DND-41 (cell line): ENCODE measurements around the gene COBL.

Source experiments
- ATAC-seq: fragments of 200-7000 bp; cut with Tn5 transposase; 3 replicates; pipeline ENCODE4 v1.9.1; 2021; ENCODE audit warnings: low read depth; ENCODE audit not compliant: insufficient read depth
- DNase-seq: peaks from one replicate; pipeline ENCODE4 v3.0.0-alpha.2; 2020
- H2AFZ ChIP-seq: 2 replicates; pipeline ENCODE4 v1.6.0; 2012; ENCODE audit warnings: low read depth, low read length
- H3K27ac ChIP-seq: 2 replicates; pipeline ENCODE4 v1.5.1; 2012; ENCODE audit warnings: low read length, inconsistent platforms
- H3K27me3 ChIP-seq: fragments of 200-600 bp; sonication (generic); 2 replicates; pipeline ENCODE4 v1.6.0; 2012; ENCODE audit warnings: low read length, mild to moderate bottlenecking, inconsistent platforms; ENCODE audit not compliant: insufficient read depth, poor library complexity
- H3K36me3 ChIP-seq: 2 replicates; pipeline ENCODE4 v1.5.1; 2012; ENCODE audit warnings: low read length, inconsistent platforms; ENCODE audit not compliant: insufficient read depth
- H3K4me1 ChIP-seq: 2 replicates; pipeline ENCODE4 v1.5.1; 2012; ENCODE audit warnings: mild to moderate bottlenecking, low read length; ENCODE audit not compliant: insufficient read depth
- H3K4me2 ChIP-seq: 2 replicates; pipeline ENCODE4 v1.6.0; 2012; ENCODE audit warnings: mild to moderate bottlenecking, moderate library complexity, low read length, inconsistent platforms; ENCODE audit not compliant: insufficient read depth
- H3K4me3 ChIP-seq, 2 experiments: fragments of 200-600 bp in 1 of 2; shearing (Covaris generic) in 1 of 2; 2 replicates each; pipeline ENCODE4 v1.5.1; 2012 to 2016; ENCODE audit warnings: inconsistent platforms in 2 of 2, low read length in 2 of 2, mild to moderate bottlenecking in 2 of 2, low read depth in 1 of 2, moderate library complexity in 1 of 2
- H3K79me2 ChIP-seq: 2 replicates; pipeline ENCODE4 v1.6.0; 2012; ENCODE audit warnings: low read length, inconsistent platforms; ENCODE audit not compliant: insufficient read depth
- H3K9ac ChIP-seq: 2 replicates; pipeline ENCODE4 v1.6.0; 2012; ENCODE audit warnings: low read depth, mild to moderate bottlenecking, inconsistent platforms, low read length, moderate library complexity
- H3K9me3 ChIP-seq: 2 replicates; pipeline ENCODE4 v1.5.1; 2012; ENCODE audit warnings: low read length, moderate library complexity, mild to moderate bottlenecking, inconsistent platforms; ENCODE audit not compliant: insufficient read depth, severe bottlenecking
- H4K20me1 ChIP-seq: 2 replicates; pipeline ENCODE4 v1.6.0; 2012; ENCODE audit warnings: low read length; ENCODE audit not compliant: insufficient read depth
- CTCF ChIP-seq: IDR thresholded peaks from 2 replicates; pipeline ENCODE4 v1.5.1; 2012; ENCODE audit warnings: borderline replicate concordance, low read length, moderate library complexity, mild to moderate bottlenecking; ENCODE audit not compliant: poor library complexity, severe bottlenecking; ENCODE audit errors: extremely low read depth
- EZH2 ChIP-seq: IDR thresholded peaks from 3 replicates; pipeline ENCODE4 v1.6.1; 2012; ENCODE audit warnings: borderline replicate concordance, low read depth, mild to moderate bottlenecking, moderate library complexity, low read length, inconsistent platforms; ENCODE audit not compliant: severe bottlenecking

COBL gene

GRCh38 chr7:50974240-50974639 is 342.4 kb downstream of the COBL start:
- DNase-seq (no peak), ATAC-seq (no peak)
- no peak for TF ChIP-seq EZH2
- no peak for TF ChIP-seq CTCF
- Histone ChIP-seq H4K20me1 (no peaks in the 10 kb centered on the region), H3K4me1 (no peaks in the 10 kb centered on the region), H3K27me3 (no peaks in the 10 kb centered on the region), H3K9ac (no peak overlapping the region), H3K36me3 (no peaks in the 10 kb centered on the region), H3K27ac (no peak overlapping the region), H2AFZ (no peak overlapping the region), H3K9me3 (no peaks in the 10 kb centered on the region), H3K4me2 (no peak overlapping the region), H3K79me2 (no peaks in the 10 kb centered on the region), H3K4me3 (no peak overlapping the region)

GRCh38 chr7:50973814-50974213 is 342.8 kb downstream of the COBL start:
- no peak for DNase-seq
- no peak overlapping the region for H3K9ac ChIP-seq
- no peak for ATAC-seq
- TF ChIP-seq CTCF: no peak
- no peak for TF ChIP-seq EZH2
- H3K36me3 ChIP-seq: no peaks in the 10 kb centered on the region
- no peaks in the 10 kb centered on the region for H3K9me3 ChIP-seq
- no peak overlapping the region for H3K4me3 ChIP-seq
- H4K20me1 ChIP-seq: no peaks in the 10 kb centered on the region
- H3K4me1 ChIP-seq: no peaks in the 10 kb centered on the region
- H3K79me2 ChIP-seq: no peaks in the 10 kb centered on the region
- no peaks in the 10 kb centered on the region for H3K27me3 ChIP-seq
- no peak overlapping the region for H3K27ac ChIP-seq
- no peak overlapping the region for H3K4me2 ChIP-seq
- H2AFZ ChIP-seq: no peak overlapping the region

GRCh38 chr7:50970092-50970491 is 346.5 kb downstream of the COBL start:
- H3K4me3 ChIP-seq: no peak overlapping the region
- no peaks in the 10 kb centered on the region for H3K36me3 ChIP-seq
- no peaks in the 10 kb centered on the region for H3K4me1 ChIP-seq
- no peak overlapping the region for H3K27ac ChIP-seq
- no peak overlapping the region for H2AFZ ChIP-seq
- ATAC-seq (no peak), DNase-seq (no peak)
- H3K79me2 ChIP-seq: no peaks in the 10 kb centered on the region
- H3K9me3 ChIP-seq: no peaks in the 10 kb centered on the region
- no peaks in the 10 kb centered on the region for H4K20me1 ChIP-seq
- TF ChIP-seq EZH2: no peak
- no peak for TF ChIP-seq CTCF
- no peak overlapping the region for H3K9ac ChIP-seq
- no peaks in the 10 kb centered on the region for H3K27me3 ChIP-seq
- H3K4me2 ChIP-seq: no peak overlapping the region
